ENCODE measurements around the gene ZNF782. TPM values are rescaled to one million over a fixed set of nuclear protein-coding genes. Genes with fewer than 3 reads are reported as not detected.
A peak's percentile ranks its signal among the peaks of the same experiment; 100 is the strongest.

The ZNF782 gene
- polyA plus RNA-seq, 1 of the 3 experiments (the other 2 are of a cell fraction), result 1.3 TPM

DNA sequence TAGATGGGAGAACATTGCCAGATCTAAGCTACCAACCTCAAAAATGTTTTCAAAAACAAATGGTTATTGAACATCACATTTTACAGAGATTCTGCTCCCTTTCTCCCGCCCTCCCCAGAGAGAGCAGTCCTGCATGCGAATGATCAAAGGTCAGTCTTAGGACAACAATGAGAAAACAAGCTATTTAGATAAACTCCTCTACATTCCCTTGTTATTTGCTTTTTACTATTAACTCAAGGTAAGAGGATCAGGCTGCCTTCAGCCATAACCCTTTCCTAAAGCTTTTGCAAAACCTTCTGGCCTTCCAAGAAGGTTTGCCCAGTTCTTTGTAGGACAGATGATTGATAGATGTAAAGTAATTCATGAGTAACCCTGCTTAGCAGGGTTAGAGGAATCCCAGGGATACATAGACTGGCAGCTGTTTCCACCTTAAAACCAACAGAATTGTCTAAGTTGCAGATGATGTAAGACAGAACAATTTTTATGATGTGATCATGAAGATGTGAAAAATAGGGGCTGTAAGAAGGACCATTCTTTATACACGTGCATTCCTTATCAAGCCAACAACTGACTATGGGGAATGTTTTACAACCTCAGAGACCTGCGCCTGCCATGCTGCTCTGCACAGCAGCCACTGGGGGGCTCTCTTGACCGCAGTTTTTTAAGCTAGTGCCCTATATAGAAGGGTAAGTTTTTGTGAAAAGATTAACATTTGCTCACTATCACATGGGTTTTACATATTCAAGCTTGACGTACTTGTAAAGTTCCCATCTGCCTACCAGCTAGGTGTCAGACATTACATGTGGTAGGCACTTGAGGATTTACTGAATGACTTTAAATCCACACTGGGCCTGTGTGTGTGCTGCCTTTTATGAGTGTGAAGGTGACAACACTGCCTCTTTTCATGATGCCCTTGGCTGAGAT, 2.3 kb upstream of the ZNF782 start:
- peaks cover 13% of the 10 kb centered on the region; the same call in 1 of the 2 replicates for H3K79me2 ChIP-seq (ENCODE audit: insufficient read depth)
- no peaks in the 10 kb centered on the region for H3K36me3 ChIP-seq (replicated peaks in 1 of 2; ENCODE audit: control insufficient read depth in 1 of 2, insufficient read depth in 2 of 2, low read length in 1 of 2)
- peak overlapping the region in 1 of 2 experiments; percentile 16; a peak in 1 of 4 replicates for H3K4me3 ChIP-seq (ENCODE audit: low read depth in 2 of 2, low read length in 1 of 2)
- H3K27me3 ChIP-seq (ENCODE audit: insufficient read depth), result no peaks in the 10 kb centered on the region
- CTCF ChIA-PET, result interaction anchor here (0.6 to 6.7 kb wide), 53 partner anchors 9 to 776 kb away, joined by 3 to 134 read pairs (median 4); partner anchors contain the start of gene TDRD7
- H3K9ac ChIP-seq, result no peak overlapping the region
- H3K9me2 ChIP-seq, result no peaks in the 10 kb centered on the region
- 20% methylated on average over 6 of the region's 6 CpGs for WGBS (ENCODE audit: low lambda C conversion rate)
- H3F3A ChIP-seq (replicated peaks; ENCODE audit: insufficient read depth), result peaks cover 7% of the 10 kb centered on the region
- H2AFZ ChIP-seq (ENCODE audit: low read depth), result no peak overlapping the region; the same call in 1 of the 2 replicates
- no peak overlapping the region for H3K4me2 ChIP-seq
- DNase-seq, result peak; percentile 54
- peaks cover 15 to 25% of the 10 kb centered on the region in 2 experiments for H3K4me1 ChIP-seq (ENCODE audit: control insufficient read depth in 1 of 2, insufficient read depth in 2 of 2, low read depth in 1 of 2, low read length in 1 of 2)
- no peak overlapping the region for H3K27ac ChIP-seq (ENCODE audit: low read depth in 2 of 2, low read length in 1 of 2)
- POLR2A ChIA-PET, result no interaction called here
- TF ChIP-seq SIN3A (IDR thresholded peaks at IDR 0.05; ENCODE audit: borderline replicate concordance, low read depth, low read length), result no peak
- no peak for TF ChIP-seq EZH2phosphoT487 (IDR thresholded peaks at IDR 0.05; ENCODE audit: borderline replicate concordance, low read depth)
- TF ChIP-seq MXI1 (IDR thresholded peaks at IDR 0.05; ENCODE audit: low read depth, low read length), result 0 out of 2 replicates have a peak, but pooled peaks have one; percentile 57
- no peak for TF ChIP-seq RFX5 (IDR thresholded peaks at IDR 0.05; ENCODE audit: low read length)
- TF ChIP-seq RAD21 (IDR thresholded peaks at IDR 0.05; ENCODE audit: low read length), result peak; percentile 96
- TF ChIP-seq, protein P1, sequence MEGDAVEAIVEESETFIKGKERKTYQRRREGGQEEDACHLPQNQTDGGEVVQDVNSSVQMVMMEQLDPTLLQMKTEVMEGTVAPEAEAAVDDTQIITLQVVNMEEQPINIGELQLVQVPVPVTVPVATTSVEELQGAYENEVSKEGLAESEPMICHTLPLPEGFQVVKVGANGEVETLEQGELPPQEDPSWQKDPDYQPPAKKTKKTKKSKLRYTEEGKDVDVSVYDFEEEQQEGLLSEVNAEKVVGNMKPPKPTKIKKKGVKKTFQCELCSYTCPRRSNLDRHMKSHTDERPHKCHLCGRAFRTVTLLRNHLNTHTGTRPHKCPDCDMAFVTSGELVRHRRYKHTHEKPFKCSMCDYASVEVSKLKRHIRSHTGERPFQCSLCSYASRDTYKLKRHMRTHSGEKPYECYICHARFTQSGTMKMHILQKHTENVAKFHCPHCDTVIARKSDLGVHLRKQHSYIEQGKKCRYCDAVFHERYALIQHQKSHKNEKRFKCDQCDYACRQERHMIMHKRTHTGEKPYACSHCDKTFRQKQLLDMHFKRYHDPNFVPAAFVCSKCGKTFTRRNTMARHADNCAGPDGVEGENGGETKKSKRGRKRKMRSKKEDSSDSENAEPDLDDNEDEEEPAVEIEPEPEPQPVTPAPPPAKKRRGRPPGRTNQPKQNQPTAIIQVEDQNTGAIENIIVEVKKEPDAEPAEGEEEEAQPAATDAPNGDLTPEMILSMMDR (IDR thresholded peaks at IDR 0.05), result peak; percentile 98
- peak; percentile 80 for TF ChIP-seq SMC3 (IDR thresholded peaks at IDR 0.05; ENCODE audit: low read depth, low read length)
- TF ChIP-seq MEF2A (IDR thresholded peaks at IDR 0.05; ENCODE audit: borderline replicate concordance, low read depth), result no peak
- TF ChIP-seq NRF1 (IDR thresholded peaks at IDR 0.05; ENCODE audit: low read depth, low read length), result no peak
- TF ChIP-seq, protein P2, sequence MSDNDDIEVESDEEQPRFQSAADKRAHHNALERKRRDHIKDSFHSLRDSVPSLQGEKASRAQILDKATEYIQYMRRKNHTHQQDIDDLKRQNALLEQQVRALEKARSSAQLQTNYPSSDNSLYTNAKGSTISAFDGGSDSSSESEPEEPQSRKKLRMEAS (IDR thresholded peaks at IDR 0.05; ENCODE audit: low read depth), result 0 out of 2 replicates have a peak, but pooled peaks have one; percentile 42
- no peaks in the 10 kb centered on the region for H3K9me3 ChIP-seq
- no peaks in the 10 kb centered on the region for H4K20me1 ChIP-seq (ENCODE audit: insufficient read depth)

DNA sequence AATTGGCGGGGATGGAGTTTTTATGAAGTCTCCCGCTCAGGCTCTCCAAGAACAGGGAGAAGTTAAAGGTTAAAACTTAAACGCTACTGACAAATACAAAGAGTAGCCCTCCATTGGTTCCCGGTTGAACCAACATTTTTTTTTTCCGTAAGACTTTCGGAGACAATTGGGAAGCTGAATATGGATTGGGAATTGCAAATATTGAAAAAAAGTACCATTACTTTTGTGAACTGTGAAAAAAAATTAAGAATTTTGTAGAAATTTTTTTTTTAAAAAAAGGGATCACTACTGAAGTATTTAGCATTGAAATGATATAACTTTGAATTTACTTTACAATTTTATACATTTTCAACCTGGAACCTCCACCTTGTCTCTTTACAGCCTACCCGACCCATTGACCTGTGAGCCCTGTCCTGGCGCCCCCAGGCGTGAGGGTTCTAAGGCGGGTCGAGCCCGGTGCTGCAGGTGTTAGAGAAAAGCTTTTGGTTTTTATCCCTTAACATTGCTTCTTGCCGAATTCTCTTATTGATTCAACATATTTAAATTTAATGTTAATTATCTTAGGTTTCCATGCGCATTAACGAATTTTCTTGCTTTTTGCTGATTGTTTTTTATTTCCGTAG, 448 bp upstream of the ZNF782 start:
- H3K27me3 ChIP-seq (ENCODE audit: insufficient read depth), result no peaks in the 10 kb centered on the region
- peaks cover 22% of the 10 kb centered on the region; the same call in 1 of the 2 replicates for H3K79me2 ChIP-seq (ENCODE audit: insufficient read depth)
- ChIA-PET POLR2A (interaction anchor here (0.7 kb wide), 1 partner anchor 778 kb away, joined by 3 read pairs; the partner anchor contains the start of genes NCBP1 and TSTD2), CTCF (interaction anchor here (0.8 to 6.7 kb wide), 8 partner anchors 13 to 614 kb away, joined by 3 to 134 read pairs (median 4); partner anchors contain the start of gene TDRD7)
- H3K9me3 ChIP-seq, result peaks cover 5% of the 10 kb centered on the region
- H2AFZ ChIP-seq (ENCODE audit: low read depth), result no peak overlapping the region; the same call in none of the 2 replicates
- H3K9me2 ChIP-seq, result no peaks in the 10 kb centered on the region
- peak overlapping the region; percentile 65 to 85 for H3K4me3 ChIP-seq (ENCODE audit: low read depth in 2 of 2, low read length in 1 of 2)
- H4K20me1 ChIP-seq (ENCODE audit: insufficient read depth), result no peaks in the 10 kb centered on the region
- DNase-seq, result no peak
- H3K4me2 ChIP-seq, result 0 out of 2 replicates have a peak overlapping the region, but pooled peaks have one; percentile 84
- peaks cover 0 to 5% of the 10 kb centered on the region in 2 experiments for H3K36me3 ChIP-seq (replicated peaks in 1 of 2; ENCODE audit: control insufficient read depth in 1 of 2, insufficient read depth in 2 of 2, low read length in 1 of 2)
- WGBS (ENCODE audit: low lambda C conversion rate), result 38% methylated on average over 16 of the region's 16 CpGs
- H3K9ac ChIP-seq, result peak overlapping the region; percentile 67; the same call in 1 of the 2 replicates
- H3F3A ChIP-seq (replicated peaks; ENCODE audit: insufficient read depth), result peaks cover 7% of the 10 kb centered on the region
- H3K27ac ChIP-seq (ENCODE audit: low read depth in 2 of 2, low read length in 1 of 2), result no peak overlapping the region
- H3K4me1 ChIP-seq (ENCODE audit: control insufficient read depth in 1 of 2, insufficient read depth in 2 of 2, low read depth in 1 of 2, low read length in 1 of 2), result peaks cover 15 to 19% of the 10 kb centered on the region in 2 experiments
- TF ChIP-seq RXRA (IDR thresholded peaks at IDR 0.05; ENCODE audit: borderline replicate concordance, low read depth), result no peak
- peak; percentile 52; the same call in 1 of the 2 replicates for TF ChIP-seq RFX5 (IDR thresholded peaks at IDR 0.05; ENCODE audit: low read length)
- TF ChIP-seq EZH2phosphoT487 (IDR thresholded peaks at IDR 0.05; ENCODE audit: borderline replicate concordance, low read depth), result no peak
- TF ChIP-seq, protein P2 (IDR thresholded peaks at IDR 0.05; ENCODE audit: low read depth), result no peak; the same call in 1 of the 2 replicates
- TF ChIP-seq MEF2A (IDR thresholded peaks at IDR 0.05; ENCODE audit: borderline replicate concordance, low read depth), result no peak
- TF ChIP-seq, protein P3, sequence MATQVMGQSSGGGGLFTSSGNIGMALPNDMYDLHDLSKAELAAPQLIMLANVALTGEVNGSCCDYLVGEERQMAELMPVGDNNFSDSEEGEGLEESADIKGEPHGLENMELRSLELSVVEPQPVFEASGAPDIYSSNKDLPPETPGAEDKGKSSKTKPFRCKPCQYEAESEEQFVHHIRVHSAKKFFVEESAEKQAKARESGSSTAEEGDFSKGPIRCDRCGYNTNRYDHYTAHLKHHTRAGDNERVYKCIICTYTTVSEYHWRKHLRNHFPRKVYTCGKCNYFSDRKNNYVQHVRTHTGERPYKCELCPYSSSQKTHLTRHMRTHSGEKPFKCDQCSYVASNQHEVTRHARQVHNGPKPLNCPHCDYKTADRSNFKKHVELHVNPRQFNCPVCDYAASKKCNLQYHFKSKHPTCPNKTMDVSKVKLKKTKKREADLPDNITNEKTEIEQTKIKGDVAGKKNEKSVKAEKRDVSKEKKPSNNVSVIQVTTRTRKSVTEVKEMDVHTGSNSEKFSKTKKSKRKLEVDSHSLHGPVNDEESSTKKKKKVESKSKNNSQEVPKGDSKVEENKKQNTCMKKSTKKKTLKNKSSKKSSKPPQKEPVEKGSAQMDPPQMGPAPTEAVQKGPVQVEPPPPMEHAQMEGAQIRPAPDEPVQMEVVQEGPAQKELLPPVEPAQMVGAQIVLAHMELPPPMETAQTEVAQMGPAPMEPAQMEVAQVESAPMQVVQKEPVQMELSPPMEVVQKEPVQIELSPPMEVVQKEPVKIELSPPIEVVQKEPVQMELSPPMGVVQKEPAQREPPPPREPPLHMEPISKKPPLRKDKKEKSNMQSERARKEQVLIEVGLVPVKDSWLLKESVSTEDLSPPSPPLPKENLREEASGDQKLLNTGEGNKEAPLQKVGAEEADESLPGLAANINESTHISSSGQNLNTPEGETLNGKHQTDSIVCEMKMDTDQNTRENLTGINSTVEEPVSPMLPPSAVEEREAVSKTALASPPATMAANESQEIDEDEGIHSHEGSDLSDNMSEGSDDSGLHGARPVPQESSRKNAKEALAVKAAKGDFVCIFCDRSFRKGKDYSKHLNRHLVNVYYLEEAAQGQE (IDR thresholded peaks at IDR 0.05; ENCODE audit: low read depth, low read length), result no peak
- TF ChIP-seq SIN3A (IDR thresholded peaks at IDR 0.05; ENCODE audit: borderline replicate concordance, low read depth, low read length), result no peak
- TF ChIP-seq GATA2 (CRISPR knock-in tag; IDR thresholded peaks at IDR 0.05), result no peak
- no peak for TF ChIP-seq FOSL2 (IDR thresholded peaks at IDR 0.05; ENCODE audit: borderline replicate concordance, low read depth)
- TF ChIP-seq ELF1 (IDR thresholded peaks at IDR 0.05), result no peak
